Chondrocyte (in vitro differentiated cells): ENCODE measurements around the gene TM6SF1. TPM values are rescaled to one million over a fixed set of nuclear protein-coding genes. Genes with fewer than 3 reads are reported as not detected.

Source experiments
- DNase-seq: peaks from one replicate; pipeline ENCODE4 v3.0.0; 2021; ENCODE audit warnings: mixed read lengths, low spot score
- H3K27ac Mint-ChIP-seq: one replicate; pipeline ENCODE4 v1.8.0; 2021; ENCODE audit warnings: mild to moderate bottlenecking, moderate library complexity, mixed read lengths; ENCODE audit not compliant: unreplicated experiment
- H3K27me3 Mint-ChIP-seq: 2 replicates; pipeline ENCODE4 v1.8.0; 2021; ENCODE audit warnings: low read depth, mixed read lengths
- H3K36me3 Mint-ChIP-seq: 2 replicates; pipeline ENCODE4 v1.8.0; 2021; ENCODE audit warnings: low read depth, mixed read lengths
- H3K4me1 Mint-ChIP-seq: 2 replicates; pipeline ENCODE4 v1.8.0; 2021; ENCODE audit warnings: low read depth, mild to moderate bottlenecking, mixed read lengths
- H3K4me3 Mint-ChIP-seq: one replicate; pipeline ENCODE4 v1.8.0; 2021; ENCODE audit warnings: mild to moderate bottlenecking, moderate library complexity, mixed read lengths; ENCODE audit not compliant: unreplicated experiment
- H3K9me3 Mint-ChIP-seq: 2 replicates; pipeline ENCODE4 v1.8.0; 2021; ENCODE audit warnings: low read depth, mixed read lengths
- total RNA-seq: library from RNA; stranded (reverse); gene quantifications from 3 replicates; pipeline ENCODE4 v1.2.1, GENCODE V29; 2021
- TF ChIP-seq, protein P1 (sequence below): fragments of 200-600 bp; sonication (generic); IDR thresholded peaks from 2 replicates; pipeline ENCODE4 v1.5.0; 2021; ENCODE audit warnings: antibody characterized with exemption, mild to moderate bottlenecking, moderate library complexity

TM6SF1 gene
- total RNA-seq, 1 donor from 2014 or later, result 22.3 TPM

DNA sequence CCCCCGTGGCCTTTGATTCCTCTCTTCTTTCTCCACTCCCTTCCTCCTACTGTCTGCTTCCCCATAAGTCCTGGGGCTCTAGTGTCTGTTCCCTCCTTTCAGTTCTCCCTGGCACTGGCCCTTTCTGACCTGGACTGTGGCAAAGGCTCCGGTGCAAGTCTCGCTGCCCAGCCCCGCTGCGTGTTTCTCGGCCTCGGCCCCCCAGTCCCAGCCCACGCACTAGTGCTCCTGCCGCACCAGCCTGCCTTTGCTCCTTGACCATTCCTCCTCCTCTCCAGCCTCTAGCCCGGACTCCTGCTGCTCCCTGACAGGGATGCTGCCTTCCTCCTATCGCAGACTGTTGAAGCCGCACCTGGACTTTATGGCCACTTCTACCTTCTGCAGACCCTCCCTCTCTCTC is 2.1 kb downstream of the TM6SF1 start:
- Mint-ChIP-seq H3K27ac (peak overlapping the region; percentile 5), H3K36me3 (peaks cover 9% of the 10 kb centered on the region), H3K4me3 (peak overlapping the region; percentile 5), H3K4me1 (peaks cover 50% of the 10 kb centered on the region), H3K27me3 (no peaks in the 10 kb centered on the region), H3K9me3 (no peaks in the 10 kb centered on the region)
- TF ChIP-seq, protein P1, sequence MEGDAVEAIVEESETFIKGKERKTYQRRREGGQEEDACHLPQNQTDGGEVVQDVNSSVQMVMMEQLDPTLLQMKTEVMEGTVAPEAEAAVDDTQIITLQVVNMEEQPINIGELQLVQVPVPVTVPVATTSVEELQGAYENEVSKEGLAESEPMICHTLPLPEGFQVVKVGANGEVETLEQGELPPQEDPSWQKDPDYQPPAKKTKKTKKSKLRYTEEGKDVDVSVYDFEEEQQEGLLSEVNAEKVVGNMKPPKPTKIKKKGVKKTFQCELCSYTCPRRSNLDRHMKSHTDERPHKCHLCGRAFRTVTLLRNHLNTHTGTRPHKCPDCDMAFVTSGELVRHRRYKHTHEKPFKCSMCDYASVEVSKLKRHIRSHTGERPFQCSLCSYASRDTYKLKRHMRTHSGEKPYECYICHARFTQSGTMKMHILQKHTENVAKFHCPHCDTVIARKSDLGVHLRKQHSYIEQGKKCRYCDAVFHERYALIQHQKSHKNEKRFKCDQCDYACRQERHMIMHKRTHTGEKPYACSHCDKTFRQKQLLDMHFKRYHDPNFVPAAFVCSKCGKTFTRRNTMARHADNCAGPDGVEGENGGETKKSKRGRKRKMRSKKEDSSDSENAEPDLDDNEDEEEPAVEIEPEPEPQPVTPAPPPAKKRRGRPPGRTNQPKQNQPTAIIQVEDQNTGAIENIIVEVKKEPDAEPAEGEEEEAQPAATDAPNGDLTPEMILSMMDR, result no peak
- no peak for DNase-seq

DNA sequence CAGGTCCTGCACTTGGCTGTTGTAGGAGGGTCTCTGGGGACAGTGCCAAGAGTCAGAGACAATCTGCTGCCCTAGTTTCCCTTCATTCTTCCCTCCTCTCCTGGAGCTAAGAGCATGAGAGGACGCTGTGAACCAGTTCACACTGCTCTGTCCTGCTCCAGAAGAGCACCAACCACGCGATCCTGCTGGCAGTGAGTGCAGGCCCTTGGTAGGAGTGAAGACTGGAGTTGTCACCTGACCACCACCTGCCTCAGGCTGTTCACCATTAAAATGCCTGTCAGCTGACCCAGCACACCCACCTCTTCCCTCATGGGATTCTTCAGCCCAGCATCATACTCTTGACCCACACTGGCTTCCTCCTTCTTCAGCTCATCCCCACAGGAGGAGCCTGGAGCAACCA is 2.9 kb downstream of the TM6SF1 start:
- H3K27me3 Mint-ChIP-seq, result no peaks in the 10 kb centered on the region
- TF ChIP-seq, protein P1, result no peak
- H3K9me3 Mint-ChIP-seq, result no peaks in the 10 kb centered on the region
- no peak overlapping the region for H3K27ac Mint-ChIP-seq
- DNase-seq, result no peak
- peaks cover 50% of the 10 kb centered on the region for H3K4me1 Mint-ChIP-seq
- no peak overlapping the region for H3K4me3 Mint-ChIP-seq
- peaks cover 12% of the 10 kb centered on the region for H3K36me3 Mint-ChIP-seq

DNA sequence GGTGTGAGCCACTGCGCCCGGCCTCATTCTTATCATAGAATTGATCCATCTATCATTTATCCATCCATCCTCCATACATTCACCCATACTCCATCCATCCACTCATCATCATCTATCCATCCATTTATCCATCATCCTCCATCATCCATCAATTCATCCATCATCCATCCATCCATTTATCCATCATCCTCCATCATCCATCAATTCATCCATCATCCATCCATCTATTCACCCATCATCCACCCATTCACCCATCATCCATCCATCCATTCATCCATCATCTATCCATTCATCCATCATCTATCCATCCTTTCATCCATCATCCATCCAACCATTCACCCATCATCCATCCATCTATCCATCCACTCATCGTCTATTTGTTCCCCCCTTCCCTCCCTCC is 3.7 kb downstream of the TM6SF1 start:
- no peak for DNase-seq
- Mint-ChIP-seq H3K27me3 (no peaks in the 10 kb centered on the region), H3K9me3 (no peaks in the 10 kb centered on the region), H3K36me3 (peaks cover 12% of the 10 kb centered on the region), H3K4me3 (no peak overlapping the region), H3K4me1 (peaks cover 50% of the 10 kb centered on the region), H3K27ac (no peak overlapping the region)
- TF ChIP-seq, protein P1, result no peak

DNA sequence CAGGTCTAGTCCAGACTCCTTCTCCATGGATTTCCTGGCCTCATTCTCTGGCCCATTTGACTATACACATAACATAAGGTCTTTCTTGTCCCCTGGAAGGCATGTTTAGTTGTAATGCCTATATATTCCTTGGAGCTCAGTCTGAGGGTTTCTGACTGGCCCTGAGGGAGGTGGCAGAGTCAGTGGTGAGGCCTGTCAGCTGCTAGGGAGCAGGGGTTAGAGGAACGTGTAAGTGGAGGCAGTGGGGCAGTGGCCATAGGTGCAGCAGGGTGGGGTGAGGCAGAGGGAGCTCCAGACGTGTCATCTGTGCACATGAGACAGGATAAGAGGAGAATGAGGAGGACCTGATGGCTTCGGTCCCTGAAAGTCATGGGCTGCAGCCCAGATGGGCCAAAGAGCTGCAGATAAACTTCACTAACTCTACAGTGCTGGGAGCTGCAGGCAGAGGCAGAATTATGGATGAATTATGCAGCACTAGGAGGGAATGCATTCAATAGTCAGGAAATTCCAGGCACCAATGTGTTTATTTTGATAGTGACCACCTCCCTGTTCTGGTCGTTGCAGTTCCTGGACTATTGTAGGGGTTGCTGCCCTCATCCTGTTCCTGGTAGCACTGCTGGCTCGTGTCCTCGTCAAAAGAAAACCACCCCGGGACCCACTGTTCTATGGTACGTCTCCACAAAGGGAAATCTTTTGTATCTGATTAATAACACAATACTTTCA is 4.9 kb downstream of the TM6SF1 start:
- H3K27ac Mint-ChIP-seq, result peak overlapping the region; percentile 83
- no peaks in the 10 kb centered on the region for H3K9me3 Mint-ChIP-seq
- H3K36me3 Mint-ChIP-seq, result peaks cover 15% of the 10 kb centered on the region
- H3K4me1 Mint-ChIP-seq, result peaks cover 42% of the 10 kb centered on the region
- H3K4me3 Mint-ChIP-seq, result peak overlapping the region; percentile 33
- TF ChIP-seq, protein P1, result peak; percentile 60
- no peaks in the 10 kb centered on the region for H3K27me3 Mint-ChIP-seq
- no peak for DNase-seq

DNA sequence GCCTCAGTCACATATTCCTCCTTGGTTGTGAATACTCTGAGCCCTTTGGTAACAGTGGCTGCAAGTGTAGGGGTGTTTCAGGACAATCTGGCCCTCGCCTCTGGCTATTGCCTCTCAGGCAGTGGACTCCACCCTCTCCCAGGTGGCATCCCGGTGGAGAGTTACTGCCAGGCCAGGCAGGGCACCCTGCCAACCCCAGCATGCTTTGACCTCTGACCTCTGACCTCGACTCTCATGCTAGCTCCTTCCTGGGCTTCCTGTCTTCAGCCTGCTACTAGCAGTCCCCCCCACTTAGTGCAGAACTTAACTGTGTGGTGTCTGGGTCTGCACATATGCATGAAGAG is 5.5 kb downstream of the TM6SF1 start:
- DNase-seq, result no peak
- Mint-ChIP-seq H3K9me3 (no peaks in the 10 kb centered on the region), H3K36me3 (peaks cover 15% of the 10 kb centered on the region), H3K27me3 (no peaks in the 10 kb centered on the region), H3K4me1 (peaks cover 42% of the 10 kb centered on the region), H3K4me3 (peak overlapping the region; percentile 33), H3K27ac (peak overlapping the region; percentile 83)
- TF ChIP-seq, protein P1, result peak; percentile 9
